Esophagus muscularis mucosa (tissue), 4 donors: ENCODE data around the gene C4orf36. TPM values are rescaled to one million over a fixed set of nuclear protein-coding genes. Genes with fewer than 3 reads are reported as not detected.

Source experiments
- DNase-seq: peaks from one replicate; pipeline ENCODE4 v3.0.0-alpha.2; 2017; ENCODE audit errors: extremely low spot score
- H3K27ac ChIP-seq, 4 donors: fragments of 200-600 bp; sonication (generic); replicated peaks in 1 of 4; 1 replicate in 3 of 4; 2 replicates in 1 of 4; pipeline ENCODE4 v1.5.1; 2016 to 2019; ENCODE audit warnings: mild to moderate bottlenecking in 1 of 4
- H3K27me3 ChIP-seq, 4 donors: fragments of 200-600 bp; sonication (generic); one replicate each; pipeline versions ENCODE4 v1.5.1 to v1.6.0; 2016 to 2019
- H3K36me3 ChIP-seq, 4 donors: fragments of 200-600 bp; sonication (generic); one replicate each; pipeline ENCODE4 v1.5.1; 2016 to 2019
- H3K4me1 ChIP-seq, 4 donors: fragments of 200-600 bp; sonication (generic); one replicate each; pipeline ENCODE4 v1.5.1; 2016 to 2019
- H3K4me3 ChIP-seq, 4 donors: fragments of 200-600 bp; sonication (generic); 1 replicate in 2 of 4; 2 replicates in 2 of 4; pipeline ENCODE4 v1.5.1; 2016 to 2019; ENCODE audit warnings: mild to moderate bottlenecking in 4 of 4, moderate library complexity in 1 of 4
- H3K9me3 ChIP-seq, 4 donors: fragments of 200-600 bp; sonication (generic); 1 replicate in 3 of 4; 2 replicates in 1 of 4; pipeline ENCODE4 v1.5.1; 2016 to 2019
- CTCF ChIP-seq, 3 experiments: fragments of 200-600 bp in 2 of 3; fragments of 450-650 bp in 1 of 3; sonication (generic) in 2 of 3; IDR thresholded peaks; one replicate each; pipeline ENCODE4 v1.5.1; 2017 to 2019; ENCODE audit warnings: antibody characterized with exemption in 3 of 3, mild to moderate bottlenecking in 2 of 3, moderate library complexity in 1 of 3
- EP300 ChIP-seq: sonication (generic); formaldehyde crosslinking; IDR thresholded peaks from one replicate; pipeline ENCODE4 v1.6.1; 2017; ENCODE audit warnings: antibody characterized with exemption
- POLR2A ChIP-seq: fragments of 450-650 bp; IDR thresholded peaks from one replicate; pipeline ENCODE4 v1.6.1; 2017; ENCODE audit warnings: antibody characterized with exemption, moderate library complexity, mild to moderate bottlenecking, low read depth
- POLR2AphosphoS5 ChIP-seq, 2 donors: sonication (generic); formaldehyde crosslinking; IDR thresholded peaks; one replicate each; pipeline ENCODE4 v1.6.1; 2017; ENCODE audit warnings: antibody characterized with exemption in 2 of 2
- WGBS: methylation state at CpG from one replicate; pipeline ENCODE4 v1.1.5; 2018; 5-methylcytosine and 5-hydroxymethylcytosine counted together
- intact Hi-C: fragments of 100-400 bp; cut with DNase I; formaldehyde crosslinking; loops from one replicate; pipeline ENCODE4 v1.15.1; 2023
- total RNA-seq, 4 donors: library from RNA; depleted of rRNA; stranded (reverse); fragments of >200 nt; gene quantifications; one replicate each; pipeline versions ENCODE4 v1.1.0 to v1.2.1, GENCODE V29; 2016

Gene C4orf36
- 1 to 10 TPM in 1 of 4 donors, not detected in 3; 1.3 TPM for total RNA-seq

GRCh38 chr4:86891762-86892635, at the start of gene C4orf36:
TSS of gene C4orf36 (minus strand) at chr4:86892422. CDS start at chr4:86891520, 902 bp downstream.
- Histone ChIP-seq H3K9me3 (no peaks in the 10 kb centered on the region), H3K4me1 (peaks cover 2 to 20% (median 14%) of the 10 kb centered on the region in 4 donors), H3K4me3 (peak within 1 kb of the TSS; percentile 66 to 88 (median 69)), H3K36me3 (no peaks in the 10 kb centered on the region), H3K27ac (peak within 1 kb of the TSS; percentile 4 to 67 (median 52)), H3K27me3 (no peaks in the 10 kb centered on the region)
- TF ChIP-seq EP300: no peak
- no peak for TF ChIP-seq CTCF (IDR thresholded peaks at IDR 0.05)
- no peak for TF ChIP-seq POLR2A
- TF ChIP-seq POLR2AphosphoS5 (IDR thresholded peaks at IDR 0.05): no peak
- no peak for DNase-seq
- intact Hi-C loops: loop anchor here (10.0 kb wide), 1 partner anchor 297 kb away; the partner anchor contains the start of gene PTPN13
- 4% methylated on average over 22 of the region's 84 CpGs for WGBS

GRCh38 chr4:86940920-86941460, 48.8 kb upstream of the C4orf36 start:
- H3K27ac ChIP-seq: no peak overlapping the region
- intact Hi-C loops: no loop called here

GRCh38 chr4:86939729-86940575, 47.7 kb upstream of the C4orf36 start:
- Histone ChIP-seq H3K4me1 (peaks cover 33 to 80% (median 56%) of the 10 kb centered on the region in 4 donors), H3K27ac (peak overlapping the region in 2 of 4 donors; percentile 12 to 49), H3K9me3 (no peaks in the 10 kb centered on the region), H3K27me3 (peaks cover 0 to 3% (median 0%) of the 10 kb centered on the region in 4 donors), H3K4me3 (peak overlapping the region in 1 of 4 donors; percentile 11), H3K36me3 (no peaks in the 10 kb centered on the region)
- intact Hi-C loops: loop anchor here (5.0 kb wide), 1 partner anchor 907 kb away; no protein-coding TSS in a partner anchor
- no peak for TF ChIP-seq CTCF (IDR thresholded peaks at IDR 0.05)
- DNase-seq: no peak
- WGBS: 84% methylated on average over 8 of the region's 8 CpGs

More at GRCh38 chr4:86940920-86941460, 48.8 kb upstream of the C4orf36 start:
- TF ChIP-seq CTCF (IDR thresholded peaks at IDR 0.05) (no peak), POLR2A (no peak), EP300 (no peak), POLR2AphosphoS5 (IDR thresholded peaks at IDR 0.05) (no peak)
- no peak for DNase-seq
- no peaks in the 10 kb centered on the region for H3K9me3 ChIP-seq
- H3K4me1 ChIP-seq: peaks cover 37 to 88% (median 62%) of the 10 kb centered on the region in 4 donors
- no peaks in the 10 kb centered on the region for H3K36me3 ChIP-seq
- no peak overlapping the region for H3K4me3 ChIP-seq
- 93% methylated on average over 15 of the region's 15 CpGs for WGBS
- no peaks in the 10 kb centered on the region for H3K27me3 ChIP-seq

GRCh38 chr4:86938771-86939520, 46.7 kb upstream of the C4orf36 start:
- intact Hi-C loops: loop anchor here (5.0 kb wide), 1 partner anchor 908 kb away; no protein-coding TSS in a partner anchor
- no peak for DNase-seq
- TF ChIP-seq CTCF (IDR thresholded peaks at IDR 0.05): no peak
- H3K27me3 ChIP-seq: peaks cover 0 to 3% (median 0%) of the 10 kb centered on the region in 4 donors
- H3K36me3 ChIP-seq: no peaks in the 10 kb centered on the region
- H3K27ac ChIP-seq: peak overlapping the region; percentile 12 to 49 (median 30)
- H3K4me3 ChIP-seq: peak overlapping the region in 1 of 4 donors; percentile 12
- peaks cover 30 to 75% (median 53%) of the 10 kb centered on the region in 4 donors for H3K4me1 ChIP-seq
- no peaks in the 10 kb centered on the region for H3K9me3 ChIP-seq
- 74% methylated on average over 4 of the region's 4 CpGs for WGBS
